IMR-90 (cell line): ENCODE results near the gene FAM193A.
"Not testable (repeated sequence)": the region's sequence is repeated elsewhere in the genome, so short reads cannot be mapped to it uniquely, and the experiment has no call there.

Experiments
- BHLHE40 ChIP-seq: fragments of 150-350 bp; IDR thresholded peaks from 2 replicates; pipeline ENCODE4 v1.6.1; 2016; ENCODE audit warnings: mild to moderate bottlenecking, low read depth, low read length
- CEBPB ChIP-seq: IDR thresholded peaks from 2 replicates; pipeline ENCODE4 v1.6.1; 2012; ENCODE audit warnings: low read depth, low read length, improper control_type of control experiment
- CHD1 ChIP-seq: IDR thresholded peaks from 2 replicates; pipeline ENCODE4 v1.6.1; 2012; ENCODE audit warnings: low read depth, low read length, improper control_type of control experiment
- MAFK ChIP-seq: IDR thresholded peaks from 2 replicates; pipeline ENCODE4 v1.6.1; 2012; ENCODE audit warnings: low read depth, low read length, improper control_type of control experiment
- MAZ ChIP-seq: IDR thresholded peaks from 2 replicates; pipeline ENCODE4 v1.6.1; 2012; ENCODE audit warnings: low read depth, mild to moderate bottlenecking, low read length, improper control_type of control experiment, moderate library complexity, borderline replicate concordance
- MXI1 ChIP-seq: IDR thresholded peaks from 2 replicates; pipeline ENCODE4 v1.6.1; 2012; ENCODE audit warnings: low read depth, mild to moderate bottlenecking, low read length, moderate library complexity, borderline replicate concordance
- POLR2A ChIP-seq: IDR thresholded peaks from 2 replicates; pipeline ENCODE4 v1.6.1; 2012; ENCODE audit warnings: mild to moderate bottlenecking, low read depth, low read length
- RAD21 ChIP-seq: IDR thresholded peaks from 2 replicates; pipeline ENCODE4 v1.6.1; 2012; ENCODE audit warnings: low read length, improper control_type of control experiment
- RCOR1 ChIP-seq: IDR thresholded peaks from 2 replicates; pipeline ENCODE4 v1.6.1; 2012; ENCODE audit warnings: mild to moderate bottlenecking, low read length, improper control_type of control experiment; ENCODE audit not compliant: insufficient replicate concordance
- RFX5 ChIP-seq: IDR thresholded peaks from 2 replicates; pipeline ENCODE4 v1.8.0; 2012; ENCODE audit warnings: low read depth, mild to moderate bottlenecking, low read length, moderate library complexity
- SMC3 ChIP-seq: fragments of 150-350 bp; IDR thresholded peaks from 2 replicates; pipeline ENCODE4 v1.6.1; 2016; ENCODE audit warnings: low read depth, mild to moderate bottlenecking, antibody characterized with exemption, low read length, moderate library complexity
- TF ChIP-seq, protein P1 (sequence below): conservative IDR thresholded peaks from 2 replicates; pipeline ENCODE4 v1.5.1; 2012; ENCODE audit warnings: mild to moderate bottlenecking, low read depth, low read length, improper control_type of control experiment
- TF ChIP-seq, protein P2 (sequence below): fragments of 150-350 bp; IDR thresholded peaks from 2 replicates; pipeline ENCODE4 v1.6.1; 2016; ENCODE audit warnings: low read depth, mild to moderate bottlenecking, low read length, moderate library complexity, borderline replicate concordance
- TF ChIP-seq, protein P3 (sequence below): fragments of 150-350 bp; IDR thresholded peaks from 2 replicates; pipeline ENCODE4 v1.6.1; 2017; ENCODE audit warnings: mild to moderate bottlenecking, antibody characterized with exemption, low read length, low read depth

DNA sequence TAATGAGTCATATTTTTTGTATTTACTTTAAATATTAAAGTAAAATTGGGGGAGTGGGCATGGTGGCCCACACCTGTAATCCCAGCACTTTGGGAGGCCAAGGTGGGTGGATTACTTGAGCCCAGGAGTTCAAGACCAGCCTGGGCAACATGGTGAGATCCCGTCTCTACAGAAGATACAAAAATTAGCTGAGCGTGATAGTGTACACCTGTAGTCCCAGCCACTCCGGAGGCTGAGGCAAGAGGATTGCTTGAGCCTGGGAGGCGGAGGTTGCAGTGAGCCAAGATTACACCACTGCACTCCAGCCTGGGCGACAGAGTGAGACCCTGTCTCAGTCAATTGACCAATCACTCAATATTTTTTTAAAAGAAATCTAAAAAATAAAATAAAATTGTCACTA lies 100.5 kb downstream of the FAM193A start:
- not testable (repeated sequence) for TF ChIP-seq SMC3, POLR2A, MAFK, RAD21, CEBPB, MAZ, MXI1, RFX5, CHD1, RCOR1, BHLHE40
- TF ChIP-seq, protein P1, sequence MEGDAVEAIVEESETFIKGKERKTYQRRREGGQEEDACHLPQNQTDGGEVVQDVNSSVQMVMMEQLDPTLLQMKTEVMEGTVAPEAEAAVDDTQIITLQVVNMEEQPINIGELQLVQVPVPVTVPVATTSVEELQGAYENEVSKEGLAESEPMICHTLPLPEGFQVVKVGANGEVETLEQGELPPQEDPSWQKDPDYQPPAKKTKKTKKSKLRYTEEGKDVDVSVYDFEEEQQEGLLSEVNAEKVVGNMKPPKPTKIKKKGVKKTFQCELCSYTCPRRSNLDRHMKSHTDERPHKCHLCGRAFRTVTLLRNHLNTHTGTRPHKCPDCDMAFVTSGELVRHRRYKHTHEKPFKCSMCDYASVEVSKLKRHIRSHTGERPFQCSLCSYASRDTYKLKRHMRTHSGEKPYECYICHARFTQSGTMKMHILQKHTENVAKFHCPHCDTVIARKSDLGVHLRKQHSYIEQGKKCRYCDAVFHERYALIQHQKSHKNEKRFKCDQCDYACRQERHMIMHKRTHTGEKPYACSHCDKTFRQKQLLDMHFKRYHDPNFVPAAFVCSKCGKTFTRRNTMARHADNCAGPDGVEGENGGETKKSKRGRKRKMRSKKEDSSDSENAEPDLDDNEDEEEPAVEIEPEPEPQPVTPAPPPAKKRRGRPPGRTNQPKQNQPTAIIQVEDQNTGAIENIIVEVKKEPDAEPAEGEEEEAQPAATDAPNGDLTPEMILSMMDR = not testable (repeated sequence)
- TF ChIP-seq, protein P2, sequence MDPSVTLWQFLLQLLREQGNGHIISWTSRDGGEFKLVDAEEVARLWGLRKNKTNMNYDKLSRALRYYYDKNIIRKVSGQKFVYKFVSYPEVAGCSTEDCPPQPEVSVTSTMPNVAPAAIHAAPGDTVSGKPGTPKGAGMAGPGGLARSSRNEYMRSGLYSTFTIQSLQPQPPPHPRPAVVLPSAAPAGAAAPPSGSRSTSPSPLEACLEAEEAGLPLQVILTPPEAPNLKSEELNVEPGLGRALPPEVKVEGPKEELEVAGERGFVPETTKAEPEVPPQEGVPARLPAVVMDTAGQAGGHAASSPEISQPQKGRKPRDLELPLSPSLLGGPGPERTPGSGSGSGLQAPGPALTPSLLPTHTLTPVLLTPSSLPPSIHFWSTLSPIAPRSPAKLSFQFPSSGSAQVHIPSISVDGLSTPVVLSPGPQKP = not testable (repeated sequence)
- TF ChIP-seq, protein P3, sequence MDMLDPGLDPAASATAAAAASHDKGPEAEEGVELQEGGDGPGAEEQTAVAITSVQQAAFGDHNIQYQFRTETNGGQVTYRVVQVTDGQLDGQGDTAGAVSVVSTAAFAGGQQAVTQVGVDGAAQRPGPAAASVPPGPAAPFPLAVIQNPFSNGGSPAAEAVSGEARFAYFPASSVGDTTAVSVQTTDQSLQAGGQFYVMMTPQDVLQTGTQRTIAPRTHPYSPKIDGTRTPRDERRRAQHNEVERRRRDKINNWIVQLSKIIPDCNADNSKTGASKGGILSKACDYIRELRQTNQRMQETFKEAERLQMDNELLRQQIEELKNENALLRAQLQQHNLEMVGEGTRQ = not testable (repeated sequence)
